Measurements from ENCODE around the gene RPL4. TPM values are rescaled to one million over a fixed set of nuclear protein-coding genes. Genes with fewer than 3 reads are reported as not detected.

Gene RPL4
- total and polyA plus RNA-seq, 4 donors, result 323 to 1,638 (median 1,440) TPM

GRCh38 chr15:66480267-66480666, 24.4 kb downstream of the RPL4 start:
- Histone ChIP-seq H3K9me3 (ENCODE audit: control insufficient read depth in 4 of 4, low read length in 3 of 4) (no peaks in the 10 kb centered on the region), H3K36me3 (ENCODE audit: control insufficient read depth in 4 of 4, insufficient read depth in 3 of 4, low read depth in 1 of 4, low read length in 3 of 4) (peaks cover 0 to 4% (median 2%) of the 10 kb centered on the region in 4 donors), H3K27ac (ENCODE audit: low read depth in 1 of 2, low read length in 2 of 2) (no peak overlapping the region), H3K4me3 (ENCODE audit: low read depth in 1 of 3, low read length in 3 of 3) (no peak overlapping the region), H3K4me1 (ENCODE audit: control insufficient read depth in 4 of 4, insufficient read depth in 4 of 4, low read length in 3 of 4) (peaks cover 6 to 37% (median 32%) of the 10 kb centered on the region in 4 donors), H3K9ac (ENCODE audit: low read depth in 1 of 2, low read length in 2 of 2) (no peak overlapping the region), H3K27me3 (ENCODE audit: control insufficient read depth in 4 of 4, insufficient read depth in 4 of 4, low read length in 3 of 4) (no peaks in the 10 kb centered on the region)
- 88% methylated on average over 6 of the region's 6 CpGs for WGBS
- DNase-seq (ENCODE audit: low spot score), result no peak
- TF ChIP-seq FOXA2 (IDR thresholded peaks at IDR 0.05), result no peak
- TF ChIP-seq YY1 (IDR thresholded peaks at IDR 0.05), result no peak
- TF ChIP-seq EGR1 (IDR thresholded peaks at IDR 0.05; ENCODE audit: low read depth in 2 of 2), result no peak
- no peak for TF ChIP-seq ATF3 (IDR thresholded peaks at IDR 0.05)
- TF ChIP-seq, protein P1, sequence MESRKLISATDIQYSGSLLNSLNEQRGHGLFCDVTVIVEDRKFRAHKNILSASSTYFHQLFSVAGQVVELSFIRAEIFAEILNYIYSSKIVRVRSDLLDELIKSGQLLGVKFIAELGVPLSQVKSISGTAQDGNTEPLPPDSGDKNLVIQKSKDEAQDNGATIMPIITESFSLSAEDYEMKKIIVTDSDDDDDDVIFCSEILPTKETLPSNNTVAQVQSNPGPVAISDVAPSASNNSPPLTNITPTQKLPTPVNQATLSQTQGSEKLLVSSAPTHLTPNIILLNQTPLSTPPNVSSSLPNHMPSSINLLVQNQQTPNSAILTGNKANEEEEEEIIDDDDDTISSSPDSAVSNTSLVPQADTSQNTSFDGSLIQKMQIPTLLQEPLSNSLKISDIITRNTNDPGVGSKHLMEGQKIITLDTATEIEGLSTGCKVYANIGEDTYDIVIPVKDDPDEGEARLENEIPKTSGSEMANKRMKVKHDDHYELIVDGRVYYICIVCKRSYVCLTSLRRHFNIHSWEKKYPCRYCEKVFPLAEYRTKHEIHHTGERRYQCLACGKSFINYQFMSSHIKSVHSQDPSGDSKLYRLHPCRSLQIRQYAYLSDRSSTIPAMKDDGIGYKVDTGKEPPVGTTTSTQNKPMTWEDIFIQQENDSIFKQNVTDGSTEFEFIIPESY (IDR thresholded peaks at IDR 0.05), result no peak
- no peak for TF ChIP-seq GABPA (IDR thresholded peaks at IDR 0.05 in 1 of 2, conservative IDR thresholded peaks at IDR 0.05 in 1 of 2)
- TF ChIP-seq RXRA (IDR thresholded peaks at IDR 0.05), result no peak
- TF ChIP-seq HNF4G (IDR thresholded peaks at IDR 0.05), result no peak
- no peak for TF ChIP-seq FOXA1 (IDR thresholded peaks at IDR 0.05)
- no peak for TF ChIP-seq JUND (IDR thresholded peaks at IDR 0.05)
- TF ChIP-seq, protein P2, sequence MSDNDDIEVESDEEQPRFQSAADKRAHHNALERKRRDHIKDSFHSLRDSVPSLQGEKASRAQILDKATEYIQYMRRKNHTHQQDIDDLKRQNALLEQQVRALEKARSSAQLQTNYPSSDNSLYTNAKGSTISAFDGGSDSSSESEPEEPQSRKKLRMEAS (IDR thresholded peaks at IDR 0.05), result no peak
- TF ChIP-seq TAF1 (conservative IDR thresholded peaks at IDR 0.05), result no peak
- TF ChIP-seq HNF4A (conservative IDR thresholded peaks at IDR 0.05), result no peak
- TF ChIP-seq, protein P3, sequence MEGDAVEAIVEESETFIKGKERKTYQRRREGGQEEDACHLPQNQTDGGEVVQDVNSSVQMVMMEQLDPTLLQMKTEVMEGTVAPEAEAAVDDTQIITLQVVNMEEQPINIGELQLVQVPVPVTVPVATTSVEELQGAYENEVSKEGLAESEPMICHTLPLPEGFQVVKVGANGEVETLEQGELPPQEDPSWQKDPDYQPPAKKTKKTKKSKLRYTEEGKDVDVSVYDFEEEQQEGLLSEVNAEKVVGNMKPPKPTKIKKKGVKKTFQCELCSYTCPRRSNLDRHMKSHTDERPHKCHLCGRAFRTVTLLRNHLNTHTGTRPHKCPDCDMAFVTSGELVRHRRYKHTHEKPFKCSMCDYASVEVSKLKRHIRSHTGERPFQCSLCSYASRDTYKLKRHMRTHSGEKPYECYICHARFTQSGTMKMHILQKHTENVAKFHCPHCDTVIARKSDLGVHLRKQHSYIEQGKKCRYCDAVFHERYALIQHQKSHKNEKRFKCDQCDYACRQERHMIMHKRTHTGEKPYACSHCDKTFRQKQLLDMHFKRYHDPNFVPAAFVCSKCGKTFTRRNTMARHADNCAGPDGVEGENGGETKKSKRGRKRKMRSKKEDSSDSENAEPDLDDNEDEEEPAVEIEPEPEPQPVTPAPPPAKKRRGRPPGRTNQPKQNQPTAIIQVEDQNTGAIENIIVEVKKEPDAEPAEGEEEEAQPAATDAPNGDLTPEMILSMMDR (IDR thresholded peaks at IDR 0.05; ENCODE audit: low read depth, low read length, missing input control), result no peak
- no peak for TF ChIP-seq RAD21 (IDR thresholded peaks at IDR 0.05)
- no peak for TF ChIP-seq NR2F2 (IDR thresholded peaks at IDR 0.05)

- no peak for DNase-seq (ENCODE audit: low spot score)
- TF ChIP-seq FOXA2 (IDR thresholded peaks at IDR 0.05), result no peak
- TF ChIP-seq, protein P1 (IDR thresholded peaks at IDR 0.05), result no peak
- TF ChIP-seq RAD21 (IDR thresholded peaks at IDR 0.05), result no peak
These were observed 27.6 kb downstream of the RPL4 start for GRCh38 chr15:66477011-66477410.

More at GRCh38 chr15:66477011-66477410, 27.6 kb downstream of the RPL4 start:
- Histone ChIP-seq H3K9me3 (ENCODE audit: control insufficient read depth in 4 of 4, low read length in 3 of 4) (no peaks in the 10 kb centered on the region), H3K36me3 (ENCODE audit: control insufficient read depth in 4 of 4, insufficient read depth in 3 of 4, low read depth in 1 of 4, low read length in 3 of 4) (peaks cover 0 to 4% (median 2%) of the 10 kb centered on the region in 4 donors), H3K4me1 (ENCODE audit: control insufficient read depth in 4 of 4, insufficient read depth in 4 of 4, low read length in 3 of 4) (peaks cover 1 to 9% (median 5%) of the 10 kb centered on the region in 4 donors), H3K4me3 (ENCODE audit: low read depth in 1 of 3, low read length in 3 of 3) (no peak overlapping the region), H3K9ac (ENCODE audit: low read depth in 1 of 2, low read length in 2 of 2) (no peak overlapping the region), H3K27me3 (ENCODE audit: control insufficient read depth in 4 of 4, insufficient read depth in 4 of 4, low read length in 3 of 4) (no peaks in the 10 kb centered on the region), H3K27ac (ENCODE audit: low read depth in 1 of 2, low read length in 2 of 2) (no peak overlapping the region)
- 100% methylated on average over 2 of the region's 2 CpGs for WGBS

All from liver (tissue), 9 donors.